MM.1S (cell line): ENCODE measurements around the gene AMZ1.
"Not testable (repeated sequence)": the region's sequence is repeated elsewhere in the genome, so short reads cannot be mapped to it uniquely, and the experiment has no call there.

Source experiments
- DNase-seq: peaks from one replicate; pipeline ENCODE4 v3.0.0-alpha.2; 2015
- H2AFZ ChIP-seq: fragments of 300-600 bp; sonication (generic); 2 replicates; pipeline ENCODE4 v1.6.0; 2016; ENCODE audit warnings: antibody characterized with exemption, low read length
- H3F3A ChIP-seq: fragments of 300-600 bp; sonication (generic); 2 replicates; pipeline ENCODE4 v1.6.1; 2016; ENCODE audit warnings: mild to moderate bottlenecking, antibody characterized with exemption, low read length, moderate library complexity, mixed read lengths; ENCODE audit not compliant: insufficient read depth
- H3K27ac ChIP-seq: fragments of 300-600 bp; sonication (generic); 2 replicates; pipeline ENCODE4 v1.5.1; 2016; ENCODE audit warnings: mild to moderate bottlenecking, low read length
- H3K27me3 ChIP-seq: fragments of 300-600 bp; sonication (generic); replicated peaks from 2 replicates; pipeline ENCODE4 v1.6.0; 2016; ENCODE audit warnings: low read length; ENCODE audit not compliant: insufficient read depth
- H3K36me3 ChIP-seq: fragments of 300-600 bp; sonication (generic); replicated peaks from 2 replicates; pipeline ENCODE4 v1.6.1; 2016; ENCODE audit warnings: mild to moderate bottlenecking, low read length, mixed read lengths; ENCODE audit not compliant: insufficient read depth
- H3K4me1 ChIP-seq: fragments of 300-600 bp; sonication (generic); 2 replicates; pipeline ENCODE4 v1.6.1; 2016; ENCODE audit warnings: low read length, mixed read lengths
- H3K4me2 ChIP-seq: fragments of 300-600 bp; sonication (generic); 2 replicates; pipeline ENCODE4 v1.6.0; 2016; ENCODE audit warnings: low read depth, low read length
- H3K4me3 ChIP-seq: fragments of 300-600 bp; sonication (generic); 2 replicates; pipeline ENCODE4 v1.5.1; 2016; ENCODE audit warnings: low read length, mixed read lengths
- H3K79me2 ChIP-seq: fragments of 300-600 bp; sonication (generic); 2 replicates; pipeline ENCODE4 v1.6.1; 2016; ENCODE audit warnings: mixed run types, low read length, mixed read lengths
- H3K9ac ChIP-seq: fragments of 300-600 bp; sonication (generic); 2 replicates; pipeline ENCODE4 v1.6.1; 2016; ENCODE audit warnings: low read length, mixed read lengths
- H3K9me2 ChIP-seq: fragments of 300-600 bp; sonication (generic); replicated peaks from 2 replicates; pipeline ENCODE4 v1.6.1; 2016; ENCODE audit warnings: mild to moderate bottlenecking, low read length, mixed read lengths; ENCODE audit not compliant: insufficient read depth
- H3K9me3 ChIP-seq: fragments of 300-600 bp; sonication (generic); replicated peaks from 2 replicates; pipeline ENCODE4 v1.6.1; 2016; ENCODE audit warnings: mild to moderate bottlenecking, low read length, mixed read lengths; ENCODE audit not compliant: insufficient read depth
- H4K20me1 ChIP-seq: fragments of 300-600 bp; sonication (generic); 2 replicates; pipeline ENCODE4 v1.6.1; 2016; ENCODE audit warnings: mild to moderate bottlenecking, low read length, moderate library complexity, mixed read lengths; ENCODE audit not compliant: insufficient read depth
- CTCF ChIP-seq: fragments of 300-600 bp; sonication (generic); IDR thresholded peaks from 2 replicates; pipeline ENCODE4 v1.5.1; 2016; ENCODE audit warnings: antibody characterized with exemption, low read length, mixed read lengths
- EZH2 ChIP-seq: fragments of 300-600 bp; sonication (generic); optimal IDR thresholded peaks from 2 replicates; pipeline ENCODE3; 2017; ENCODE audit warnings: low read depth, mild to moderate bottlenecking, antibody characterized with exemption, low read length, mixed read lengths
- EZH2phosphoT487 ChIP-seq: fragments of 300-600 bp; sonication (generic); IDR thresholded peaks from 2 replicates; pipeline ENCODE4 v1.6.1; 2018; ENCODE audit warnings: antibody characterized with exemption, low read length

The AMZ1 gene

GRCh38 chr7:2738766-2739549 is 51.0 kb downstream of the AMZ1 start:
- Histone ChIP-seq H3K27ac (no peak overlapping the region), H3K36me3 (no peaks in the 10 kb centered on the region)
- TF ChIP-seq EZH2 (no peak), EZH2phosphoT487 (no peak), CTCF (no peak)

GRCh38 chr7:2743523-2744185 is 55.7 kb downstream of the AMZ1 start:
- H3K4me3 ChIP-seq, H3F3A ChIP-seq, H4K20me1 ChIP-seq, H3K79me2 ChIP-seq, H3K9me2 ChIP-seq, H3K4me1 ChIP-seq, H3K27me3 ChIP-seq, H3K9me3 ChIP-seq, H3K4me2 ChIP-seq, H2AFZ ChIP-seq, H3K27ac ChIP-seq, H3K36me3 ChIP-seq, DNase-seq, H3K9ac ChIP-seq: not testable (repeated sequence)

More at GRCh38 chr7:2738766-2739549, 51.0 kb downstream of the AMZ1 start:
- Histone ChIP-seq H3K4me3 (no peak overlapping the region), H3K4me2 (no peak overlapping the region), H3K9me3 (no peaks in the 10 kb centered on the region), H3K79me2 (no peaks in the 10 kb centered on the region; the same call in none of the 2 replicates), H2AFZ (no peak overlapping the region), H3F3A (no peaks in the 10 kb centered on the region), H4K20me1 (no peaks in the 10 kb centered on the region), H3K27me3 (no peaks in the 10 kb centered on the region), H3K9ac (no peak overlapping the region), H3K9me2 (no peaks in the 10 kb centered on the region), H3K4me1 (0 out of 2 replicates have a peak, but pooled peaks cover 3% of the 10 kb centered on the region)
- DNase-seq, result no peak

GRCh38 chr7:2748684-2749083 is 60.7 kb downstream of the AMZ1 start:
- not testable (repeated sequence) for H3K27me3 ChIP-seq, H3K4me3 ChIP-seq, DNase-seq, H3K36me3 ChIP-seq, H3K9me2 ChIP-seq, H3K9me3 ChIP-seq, H3K9ac ChIP-seq, H4K20me1 ChIP-seq, H2AFZ ChIP-seq, H3K4me1 ChIP-seq, H3F3A ChIP-seq, H3K79me2 ChIP-seq, H3K27ac ChIP-seq, H3K4me2 ChIP-seq

GRCh38 chr7:2750004-2750407 is 62.0 kb downstream of the AMZ1 start:
- Histone ChIP-seq H3K9me2 (no peaks in the 10 kb centered on the region), H3K79me2 (no peaks in the 10 kb centered on the region), H3K27me3 (no peaks in the 10 kb centered on the region), H2AFZ (no peak overlapping the region), H3F3A (no peaks in the 10 kb centered on the region), H3K4me3 (no peak overlapping the region), H3K4me1 (no peaks in the 10 kb centered on the region), H4K20me1 (no peaks in the 10 kb centered on the region), H3K27ac (no peak overlapping the region), H3K9ac (no peak overlapping the region), H3K9me3 (no peaks in the 10 kb centered on the region), H3K36me3 (no peaks in the 10 kb centered on the region), H3K4me2 (no peak overlapping the region)
- no peak for DNase-seq
- TF ChIP-seq EZH2phosphoT487, result no peak
- TF ChIP-seq EZH2, result no peak
- TF ChIP-seq CTCF, result no peak
